MM.1S (cell line): ENCODE data around the gene CD52.

Source experiments
- DNase-seq: peaks from one replicate; pipeline ENCODE4 v3.0.0-alpha.2; 2015
- H2AFZ ChIP-seq: fragments of 300-600 bp; sonication (generic); 2 replicates; pipeline ENCODE4 v1.6.0; 2016; ENCODE audit warnings: antibody characterized with exemption, low read length
- H3F3A ChIP-seq: fragments of 300-600 bp; sonication (generic); 2 replicates; pipeline ENCODE4 v1.6.1; 2016; ENCODE audit warnings: mild to moderate bottlenecking, antibody characterized with exemption, low read length, moderate library complexity, mixed read lengths; ENCODE audit not compliant: insufficient read depth
- H3K27ac ChIP-seq: fragments of 300-600 bp; sonication (generic); 2 replicates; pipeline ENCODE4 v1.5.1; 2016; ENCODE audit warnings: mild to moderate bottlenecking, low read length
- H3K27me3 ChIP-seq: fragments of 300-600 bp; sonication (generic); replicated peaks from 2 replicates; pipeline ENCODE4 v1.6.0; 2016; ENCODE audit warnings: low read length; ENCODE audit not compliant: insufficient read depth
- H3K36me3 ChIP-seq: fragments of 300-600 bp; sonication (generic); replicated peaks from 2 replicates; pipeline ENCODE4 v1.6.1; 2016; ENCODE audit warnings: mild to moderate bottlenecking, low read length, mixed read lengths; ENCODE audit not compliant: insufficient read depth
- H3K4me1 ChIP-seq: fragments of 300-600 bp; sonication (generic); 2 replicates; pipeline ENCODE4 v1.6.1; 2016; ENCODE audit warnings: low read length, mixed read lengths
- H3K4me2 ChIP-seq: fragments of 300-600 bp; sonication (generic); 2 replicates; pipeline ENCODE4 v1.6.0; 2016; ENCODE audit warnings: low read depth, low read length
- H3K4me3 ChIP-seq: fragments of 300-600 bp; sonication (generic); 2 replicates; pipeline ENCODE4 v1.5.1; 2016; ENCODE audit warnings: low read length, mixed read lengths
- H3K79me2 ChIP-seq: fragments of 300-600 bp; sonication (generic); 2 replicates; pipeline ENCODE4 v1.6.1; 2016; ENCODE audit warnings: mixed run types, low read length, mixed read lengths
- H3K9ac ChIP-seq: fragments of 300-600 bp; sonication (generic); 2 replicates; pipeline ENCODE4 v1.6.1; 2016; ENCODE audit warnings: low read length, mixed read lengths
- H3K9me2 ChIP-seq: fragments of 300-600 bp; sonication (generic); replicated peaks from 2 replicates; pipeline ENCODE4 v1.6.1; 2016; ENCODE audit warnings: mild to moderate bottlenecking, low read length, mixed read lengths; ENCODE audit not compliant: insufficient read depth
- H3K9me3 ChIP-seq: fragments of 300-600 bp; sonication (generic); replicated peaks from 2 replicates; pipeline ENCODE4 v1.6.1; 2016; ENCODE audit warnings: mild to moderate bottlenecking, low read length, mixed read lengths; ENCODE audit not compliant: insufficient read depth
- H4K20me1 ChIP-seq: fragments of 300-600 bp; sonication (generic); 2 replicates; pipeline ENCODE4 v1.6.1; 2016; ENCODE audit warnings: mild to moderate bottlenecking, low read length, moderate library complexity, mixed read lengths; ENCODE audit not compliant: insufficient read depth
- CTCF ChIP-seq: fragments of 300-600 bp; sonication (generic); IDR thresholded peaks from 2 replicates; pipeline ENCODE4 v1.5.1; 2016; ENCODE audit warnings: antibody characterized with exemption, low read length, mixed read lengths
- EZH2 ChIP-seq: fragments of 300-600 bp; sonication (generic); optimal IDR thresholded peaks from 2 replicates; pipeline ENCODE3; 2017; ENCODE audit warnings: low read depth, mild to moderate bottlenecking, antibody characterized with exemption, low read length, mixed read lengths
- EZH2phosphoT487 ChIP-seq: fragments of 300-600 bp; sonication (generic); IDR thresholded peaks from 2 replicates; pipeline ENCODE4 v1.6.1; 2018; ENCODE audit warnings: antibody characterized with exemption, low read length

Gene CD52

GRCh38 chr1:26290122-26290881, 27.5 kb upstream of the CD52 start:
- H3K4me2 ChIP-seq = no peak overlapping the region

GRCh38 chr1:26290882-26291261, 26.9 kb upstream of the CD52 start:
- TF ChIP-seq CTCF (no peak), EZH2 (no peak), EZH2phosphoT487 (no peak)
- H3K79me2 ChIP-seq = no peaks in the 10 kb centered on the region
- no peaks in the 10 kb centered on the region for H3K27me3 ChIP-seq
- H4K20me1 ChIP-seq = no peaks in the 10 kb centered on the region
- peaks cover 16% of the 10 kb centered on the region for H3F3A ChIP-seq
- H3K4me1 ChIP-seq = peaks cover 34% of the 10 kb centered on the region
- H3K4me3 ChIP-seq = no peak overlapping the region
- no peaks in the 10 kb centered on the region for H3K9me2 ChIP-seq
- H3K36me3 ChIP-seq = no peaks in the 10 kb centered on the region
- no peak overlapping the region for H3K9ac ChIP-seq
- no peak overlapping the region for H3K27ac ChIP-seq
- no peak for DNase-seq
- no peaks in the 10 kb centered on the region for H3K9me3 ChIP-seq
- no peak overlapping the region for H3K4me2 ChIP-seq
- no peak overlapping the region for H2AFZ ChIP-seq

More at GRCh38 chr1:26290122-26290881, 27.5 kb upstream of the CD52 start:
- TF ChIP-seq EZH2 (no peak), CTCF (no peak)
- H3K4me3 ChIP-seq = no peak overlapping the region
- peaks cover 16% of the 10 kb centered on the region for H3F3A ChIP-seq
- H4K20me1 ChIP-seq = no peaks in the 10 kb centered on the region
- H2AFZ ChIP-seq = no peak overlapping the region
- H3K27me3 ChIP-seq = no peaks in the 10 kb centered on the region
- no peaks in the 10 kb centered on the region for H3K79me2 ChIP-seq
- no peaks in the 10 kb centered on the region for H3K9me3 ChIP-seq
- DNase-seq = no peak
- no peaks in the 10 kb centered on the region for H3K36me3 ChIP-seq
- no peak overlapping the region for H3K27ac ChIP-seq
- H3K9me2 ChIP-seq = no peaks in the 10 kb centered on the region
- no peak overlapping the region for H3K9ac ChIP-seq
- peaks cover 34% of the 10 kb centered on the region for H3K4me1 ChIP-seq

- no peaks in the 10 kb centered on the region for H3K9me3 ChIP-seq
- H3K79me2 ChIP-seq = no peaks in the 10 kb centered on the region
- H3K4me1 ChIP-seq = peaks cover 34% of the 10 kb centered on the region
- no peaks in the 10 kb centered on the region for H3K9me2 ChIP-seq
- H3F3A ChIP-seq = peaks cover 14% of the 10 kb centered on the region
- TF ChIP-seq EZH2phosphoT487 (no peak), EZH2 (no peak), CTCF (no peak)
- H3K27me3 ChIP-seq = no peaks in the 10 kb centered on the region
- no peaks in the 10 kb centered on the region for H4K20me1 ChIP-seq
- H3K4me2 ChIP-seq = no peak overlapping the region
- DNase-seq = no peak
- no peak overlapping the region for H3K27ac ChIP-seq
- no peak overlapping the region for H2AFZ ChIP-seq
- no peak overlapping the region for H3K4me3 ChIP-seq
- no peaks in the 10 kb centered on the region for H3K36me3 ChIP-seq
- H3K9ac ChIP-seq = no peak overlapping the region
These were observed 26.3 kb upstream of the CD52 start for GRCh38 chr1:26291433-26291832.
